Aorta (tissue), 5 donors: ENCODE data around the gene FAM174B. TPM values are rescaled to one million over a fixed set of nuclear protein-coding genes. Genes with fewer than 3 reads are reported as not detected.

Experiments
- ATAC-seq: fragments of 200-7000 bp; cut with Tn5 transposase; one replicate; pipeline ENCODE4 v1.9.1; 2022; ENCODE audit warnings: moderate library complexity; ENCODE audit not compliant: low FRiP score
- DNase-seq, 2 donors: peaks; one replicate each; pipeline ENCODE4 v3.0.0-alpha.2; 2020
- H3K27ac ChIP-seq, 2 donors: one replicate each; pipeline ENCODE4 v1.5.1; 2013; ENCODE audit warnings: low read length in 2 of 2, mild to moderate bottlenecking in 2 of 2, moderate library complexity in 2 of 2, control low read depth in 1 of 2, inconsistent platforms in 1 of 2, low read depth in 1 of 2
- H3K27me3 ChIP-seq, 2 donors: one replicate each; pipeline ENCODE4 v1.6.1; 2013; ENCODE audit warnings: control low read depth in 1 of 2, low read length in 1 of 2, mild to moderate bottlenecking in 1 of 2, moderate library complexity in 1 of 2; ENCODE audit not compliant: insufficient read depth in 2 of 2, control insufficient read depth in 1 of 2
- H3K36me3 ChIP-seq, 2 donors: one replicate each; pipeline ENCODE4 v1.6.1; 2013; ENCODE audit warnings: control low read depth in 1 of 2, low read length in 1 of 2, mild to moderate bottlenecking in 1 of 2; ENCODE audit not compliant: insufficient read depth in 2 of 2, control insufficient read depth in 1 of 2
- H3K4me1 ChIP-seq, 2 donors: one replicate each; pipeline ENCODE4 v1.6.1; 2013; ENCODE audit warnings: low read length in 2 of 2, control low read depth in 1 of 2, mild to moderate bottlenecking in 1 of 2, moderate library complexity in 1 of 2; ENCODE audit not compliant: insufficient read depth in 2 of 2, control insufficient read depth in 1 of 2
- H3K4me3 ChIP-seq, 2 donors: one replicate each; pipeline ENCODE4 v1.5.1; 2013; ENCODE audit warnings: low read length in 2 of 2, control low read depth in 1 of 2, mild to moderate bottlenecking in 1 of 2
- H3K9me3 ChIP-seq: one replicate; pipeline ENCODE4 v1.6.1; 2013; ENCODE audit warnings: mild to moderate bottlenecking, low read length; ENCODE audit not compliant: control insufficient read depth
- WGBS, 2 donors: extraction: QIAGEN DNeasy Blood & Tissue Kit; methylation state at CpG; one replicate each; pipeline ENCODE4 v1.1.7; 2013; 5-methylcytosine and 5-hydroxymethylcytosine counted together
- intact Hi-C, 2 donors: fragments of 100-400 bp; cut with DNase I; formaldehyde crosslinking; loops; one replicate each; pipeline versions ENCODE4 v1.14.2 to v1.15.0; 2022
- long read RNA-seq, 2 donors: library from polyadenylated mRNA; unstranded; transcript quantifications; one replicate each; pipeline ENCODE4 v2.0.0, GENCODE V29; 2020 to 2021
- polyA plus RNA-seq, 2 donors: library from polyadenylated mRNA; stranded (reverse); fragments of 200-250 nt; gene quantifications; one replicate each; pipeline ENCODE4 v1.2.3, GENCODE V29; 2013
- total RNA-seq, 2 donors: library from RNA; stranded (reverse); fragmentation: NEBNext Ultra II Directional; extraction: Animal tissue kit (Norgen Biotek cat#: 25700); gene quantifications; one replicate each; pipeline ENCODE4 v1.2.1, GENCODE V29; 2021
- donor health status: healthy with polysubstance abuse.
- donor health status: Bipolar disorder and iron deficiency.
- donor health status: DM: no; HTN: no; CAD: no.
- donor health status: DM: no; HTN: no; CAD: no.
- donor health status: DM: yes; HTN: yes; CAD: no.

FAM174B gene
- 10 to 100 TPM; 10.3 to 16.0 TPM for total RNA-seq
- polyA plus RNA-seq, result 1 to 10 TPM in 1 of 2 donors, not detected in 1; 3.3 TPM
- long read RNA-seq, donor 1, partial matches to known transcripts, result 0 of 2 reads
- long read RNA-seq, donor 1, other reads (novel, unspliced or antisense), result 1 of 2 reads
- long read RNA-seq, donor 2, transcript FAM174B-201 (3 exons, 2,792 nt), result major isoform, 10 of 17 reads
- long read RNA-seq, donor 2, partial matches to known transcripts, result 0 of 17 reads
- long read RNA-seq, donor 2, other reads (novel, unspliced or antisense), result 7 of 17 reads

- H3K36me3 ChIP-seq, result no peaks in the 10 kb centered on the region
- H3K27ac ChIP-seq, result no peak within 1 kb of the TSS
- intact Hi-C loops, result no loop called here
- H3K27me3 ChIP-seq, result no peaks in the 10 kb centered on the region
- no peaks in the 10 kb centered on the region for H3K4me1 ChIP-seq
- H3K4me3 ChIP-seq, result peak within 1 kb of the TSS; percentile 45 to 64
- H3K9me3 ChIP-seq, result no peaks in the 10 kb centered on the region
- ATAC-seq, result peak; percentile 53
- peak; percentile 61 to 88 for DNase-seq
- 1% methylated on average over 83 to 100 of the region's 100 CpGs for WGBS, 2 donors
Observed at GRCh38 chr15:92655178-92655995, at the start of gene FAM174B. FAM174B (minus strand) TSS chr15:92655775.

GRCh38 chr15:92696096-92696495 lies 40.5 kb upstream of the FAM174B start:
- H3K4me1 ChIP-seq, result no peaks in the 10 kb centered on the region
- 82 to 83% methylated on average over 5 of the region's 5 CpGs for WGBS, 2 donors
- no peaks in the 10 kb centered on the region for H3K27me3 ChIP-seq
- no peaks in the 10 kb centered on the region for H3K9me3 ChIP-seq
- H3K4me3 ChIP-seq, result no peak overlapping the region
- H3K36me3 ChIP-seq, result no peaks in the 10 kb centered on the region
- DNase-seq (no peak), ATAC-seq (no peak)
- intact Hi-C loops, result no loop called here
- H3K27ac ChIP-seq, result no peak overlapping the region

- H3K4me1 ChIP-seq, result no peaks in the 10 kb centered on the region
- H3K4me3 ChIP-seq, result no peak overlapping the region
- no peaks in the 10 kb centered on the region for H3K36me3 ChIP-seq
- WGBS, 2 donors, result 66 to 67% methylated on average over 5 of the region's 5 CpGs
- ATAC-seq, result no peak
- H3K9me3 ChIP-seq, result peaks cover 1% of the 10 kb centered on the region
- no peak overlapping the region for H3K27ac ChIP-seq
- DNase-seq, result no peak
- no peaks in the 10 kb centered on the region for H3K27me3 ChIP-seq
- intact Hi-C loops, result no loop called here
Observed at GRCh38 chr15:92693691-92694331, 38.2 kb upstream of the FAM174B start.

- DNase-seq (no peak), ATAC-seq (no peak)
- Histone ChIP-seq H3K36me3 (no peaks in the 10 kb centered on the region), H3K27ac (no peak overlapping the region), H3K9me3 (peaks cover 1% of the 10 kb centered on the region), H3K4me1 (no peaks in the 10 kb centered on the region), H3K4me3 (no peak overlapping the region), H3K27me3 (no peaks in the 10 kb centered on the region)
- WGBS, 2 donors, result 90 to 93% methylated on average over 3 of the region's 3 CpGs
- intact Hi-C loops, result no loop called here
Observed at GRCh38 chr15:92690395-92690794, 34.8 kb upstream of the FAM174B start.

GRCh38 chr15:92687746-92688145 lies 32.2 kb upstream of the FAM174B start:
- no peak overlapping the region for H3K4me3 ChIP-seq
- no peaks in the 10 kb centered on the region for H3K4me1 ChIP-seq
- intact Hi-C loops, result loop anchor here in 1 of 2 donors (10.0 kb wide), 1 partner anchor 163 kb away; no protein-coding TSS in a partner anchor
- DNase-seq (no peak), ATAC-seq (no peak)
- H3K9me3 ChIP-seq, result peaks cover 1% of the 10 kb centered on the region
- H3K27ac ChIP-seq, result no peak overlapping the region
- no peaks in the 10 kb centered on the region for H3K36me3 ChIP-seq
- H3K27me3 ChIP-seq, result no peaks in the 10 kb centered on the region
- WGBS, 2 donors, result 91 to 95% methylated on average over 1 of the region's 1 CpG

GRCh38 chr15:92687195-92687602 lies 31.6 kb upstream of the FAM174B start:
- H3K4me3 ChIP-seq, result no peak overlapping the region
- no peaks in the 10 kb centered on the region for H3K27me3 ChIP-seq
- H3K4me1 ChIP-seq, result no peaks in the 10 kb centered on the region
- no peak for DNase-seq
- WGBS, 2 donors, result 91 to 92% methylated on average over 4 of the region's 4 CpGs
- H3K27ac ChIP-seq, result no peak overlapping the region
- peaks cover 1% of the 10 kb centered on the region for H3K9me3 ChIP-seq
- no peak for ATAC-seq
- intact Hi-C loops, result loop anchor here in 1 of 2 donors (10.0 kb wide), 1 partner anchor 162 kb away; no protein-coding TSS in a partner anchor
- H3K36me3 ChIP-seq, result no peaks in the 10 kb centered on the region

GRCh38 chr15:92683511-92683834 lies 27.9 kb upstream of the FAM174B start:
- no peak for ATAC-seq
- H3K27ac ChIP-seq, result no peak overlapping the region
- intact Hi-C loops, result loop anchor here (2.0 to 10.0 kb wide), 2 partner anchors 159 to 163 kb away; no protein-coding TSS in a partner anchor

GRCh38 chr15:92682741-92683510 lies 27.4 kb upstream of the FAM174B start:
- Histone ChIP-seq H3K9me3 (no peaks in the 10 kb centered on the region), H3K27me3 (no peaks in the 10 kb centered on the region), H3K27ac (no peak overlapping the region), H3K4me3 (no peak overlapping the region), H3K4me1 (no peaks in the 10 kb centered on the region), H3K36me3 (no peaks in the 10 kb centered on the region)
- intact Hi-C loops, result loop anchor here (2.0 to 10.0 kb wide), 2 partner anchors 158 to 162 kb away; no protein-coding TSS in a partner anchor
- DNase-seq (no peak), ATAC-seq (peak; percentile 75)
- WGBS, 2 donors, result 86 to 87% methylated on average over 7 of the region's 7 CpGs

More at GRCh38 chr15:92683511-92683834, 27.9 kb upstream of the FAM174B start:
- no peaks in the 10 kb centered on the region for H3K4me1 ChIP-seq
- no peak overlapping the region for H3K4me3 ChIP-seq
- H3K36me3 ChIP-seq, result no peaks in the 10 kb centered on the region
- no peak for DNase-seq
- 59 to 66% methylated on average over 6 of the region's 6 CpGs for WGBS, 2 donors
- H3K9me3 ChIP-seq, result no peaks in the 10 kb centered on the region
- H3K27me3 ChIP-seq, result no peaks in the 10 kb centered on the region
